Fibroblast of skin of scalp (primary cell): ENCODE results near the gene ZNF827.

Experiments
- DNase-seq: peaks from one replicate; pipeline ENCODE4 v3.0.0-alpha.2; 2013

The ZNF827 gene

DNA sequence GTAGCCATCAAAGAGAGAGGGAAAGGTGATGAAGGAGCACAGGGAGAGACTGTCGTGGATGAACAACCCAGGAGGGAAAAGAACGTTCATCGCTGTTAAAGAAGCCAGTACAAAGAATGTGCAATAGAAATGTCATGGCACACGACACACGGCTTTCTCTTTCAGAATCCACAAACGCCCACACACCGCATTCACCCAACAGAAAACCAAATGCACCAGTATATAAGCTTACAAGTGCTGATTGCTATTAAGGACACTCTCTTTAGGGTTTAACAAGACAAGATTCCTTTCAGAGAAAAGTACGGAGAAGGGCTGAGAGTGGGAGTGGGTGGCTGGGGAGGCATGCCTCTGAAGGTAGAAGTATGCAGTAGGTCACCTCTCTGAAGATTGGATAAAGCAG is 178.4 kb downstream of the ZNF827 start:
- no peak for DNase-seq

DNA sequence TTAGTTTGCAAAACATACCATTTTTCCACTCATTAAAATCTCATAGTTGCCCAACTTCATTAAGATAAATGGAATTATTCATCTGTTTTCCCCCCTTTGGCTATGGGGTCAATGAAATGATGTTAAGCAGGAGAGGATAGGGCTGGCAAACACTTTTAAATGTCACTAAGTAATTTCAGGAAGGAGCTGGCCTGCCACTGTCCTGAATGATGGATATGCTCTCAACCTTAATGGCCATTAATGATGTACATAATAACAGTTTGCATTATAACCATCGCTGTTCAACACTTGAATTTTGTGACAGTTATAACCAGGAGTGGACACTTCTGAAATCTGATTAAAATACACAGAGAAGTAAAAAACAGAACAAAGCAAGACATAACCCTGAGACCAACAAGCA is 181.4 kb downstream of the ZNF827 start:
- DNase-seq: no peak

DNA sequence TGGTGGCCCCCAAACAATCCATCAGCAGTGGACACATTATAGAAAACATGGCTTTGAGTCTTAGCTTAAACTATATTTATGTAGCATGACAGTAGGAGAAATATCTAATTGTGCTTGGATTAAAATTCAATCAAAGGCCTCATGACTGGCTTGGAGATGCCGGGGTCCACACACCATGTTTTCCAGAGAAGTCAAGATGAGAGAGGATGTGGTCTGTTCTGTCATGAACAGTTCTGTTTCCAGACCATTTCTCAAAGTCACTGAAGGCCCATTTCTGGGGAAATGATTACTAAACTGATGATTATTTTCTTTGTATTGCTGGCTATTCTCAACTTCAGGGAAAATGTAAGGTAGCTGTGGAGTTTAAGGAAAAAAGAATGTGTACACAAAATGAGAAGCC is 182.4 kb downstream of the ZNF827 start:
- no peak for DNase-seq

DNA sequence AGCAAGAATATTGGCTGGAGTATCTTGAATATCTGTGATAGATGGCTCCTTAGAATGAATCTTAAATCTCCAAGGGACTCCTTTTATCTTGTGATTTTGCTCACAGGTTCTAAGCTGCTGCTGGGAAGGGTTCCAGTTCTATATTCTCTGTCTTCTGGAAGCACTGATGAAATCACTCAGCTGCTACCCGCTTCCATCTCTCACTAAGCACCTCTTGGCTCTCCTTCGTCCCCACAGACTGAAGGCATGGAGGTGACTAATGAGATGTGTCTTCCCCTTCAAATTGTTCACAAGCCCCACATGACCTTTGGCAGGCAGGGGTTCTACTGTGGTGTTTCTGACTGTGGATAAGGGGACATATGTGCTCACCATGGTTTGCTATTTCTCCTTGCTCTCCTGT is 182.8 kb downstream of the ZNF827 start:
- peak; percentile 13 for DNase-seq

DNA sequence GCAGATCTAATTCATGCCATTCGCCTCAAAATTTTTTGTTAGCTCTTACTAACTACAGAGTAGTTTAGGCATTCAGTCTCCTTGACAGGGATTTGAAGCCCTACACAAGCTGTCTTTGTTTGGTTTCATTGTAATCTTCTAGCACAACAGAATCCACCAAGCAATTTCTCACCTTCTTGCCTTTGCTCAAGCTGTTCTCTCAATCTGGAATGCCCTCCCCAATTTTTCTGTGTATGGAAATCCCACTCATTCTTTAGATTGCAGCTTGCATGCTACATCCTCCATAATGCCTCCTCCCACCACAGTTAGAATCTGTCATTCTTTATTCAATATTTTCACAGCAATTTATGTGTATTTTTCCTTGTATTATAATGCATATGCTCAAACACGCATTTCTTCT is 195.0 kb downstream of the ZNF827 start:
- no peak for DNase-seq

DNA sequence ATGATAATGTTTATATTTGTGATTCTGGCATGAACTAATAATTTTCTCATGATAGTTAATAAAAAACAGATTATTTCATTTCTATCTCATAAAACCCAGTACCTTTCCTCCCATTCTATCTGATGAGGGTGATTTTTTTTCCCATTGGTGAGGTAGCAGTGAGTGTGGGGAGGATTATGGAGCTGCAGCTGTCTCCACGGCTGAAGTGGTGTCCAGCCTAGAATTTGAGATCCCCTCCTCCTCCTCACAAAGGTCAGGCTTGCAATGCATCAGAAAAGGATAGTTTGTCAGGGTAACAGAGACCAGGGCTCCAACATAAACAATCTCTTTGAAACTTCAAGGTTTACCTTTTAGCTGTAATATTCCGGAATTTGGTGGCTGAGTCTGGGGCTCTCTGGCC is 197.8 kb downstream of the ZNF827 start:
- DNase-seq: no peak

DNA sequence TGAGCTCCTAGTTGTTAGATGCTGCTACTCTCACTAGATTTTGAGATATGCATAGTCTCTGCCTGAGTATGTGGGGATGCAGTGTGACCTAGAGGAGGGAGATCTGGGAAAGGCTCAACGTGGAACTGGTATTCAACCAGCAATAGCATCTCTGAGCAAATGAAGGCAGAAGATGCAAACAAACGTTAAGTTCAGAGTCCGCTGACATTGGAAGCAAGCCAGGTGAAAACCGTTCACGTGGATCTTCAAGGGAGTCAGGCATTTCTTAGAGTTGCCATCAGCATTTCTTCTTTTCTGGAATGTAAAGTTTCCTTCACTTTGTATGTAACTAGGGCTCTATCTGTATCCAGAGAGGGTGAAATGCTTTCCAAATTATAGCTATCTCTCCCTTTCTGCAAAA is 198.8 kb downstream of the ZNF827 start:
- peak; percentile 44 for DNase-seq

DNA sequence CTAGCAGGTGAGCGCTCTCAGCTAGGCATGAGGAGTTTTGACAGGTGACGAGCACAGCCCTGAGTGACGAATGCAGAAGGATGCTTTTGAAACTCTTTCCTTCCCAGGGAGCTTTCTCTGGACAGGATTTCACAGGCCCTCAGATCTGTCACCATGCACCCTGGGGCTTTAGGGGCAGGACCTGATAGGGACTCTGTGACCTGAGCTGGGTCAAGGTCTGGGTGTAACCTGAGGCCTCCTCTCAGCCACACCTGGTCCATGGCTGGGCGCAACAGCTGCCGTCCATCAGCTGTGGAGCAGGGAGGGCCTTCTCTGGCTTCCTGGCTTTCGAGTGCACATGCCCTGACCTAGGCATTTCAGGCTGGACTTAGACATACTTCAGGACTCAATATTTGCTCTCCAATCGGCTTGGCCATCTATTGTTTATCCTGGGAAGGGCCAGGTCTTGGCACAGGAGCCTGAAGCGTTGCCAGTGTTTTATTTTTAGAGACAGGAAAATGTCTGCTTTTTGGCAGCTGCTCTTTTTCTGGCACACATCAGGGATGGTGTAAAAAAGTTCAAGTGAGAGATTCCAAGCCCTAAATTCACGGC is 202.3 kb downstream of the ZNF827 start:
- peak; percentile 46 for DNase-seq

DNA sequence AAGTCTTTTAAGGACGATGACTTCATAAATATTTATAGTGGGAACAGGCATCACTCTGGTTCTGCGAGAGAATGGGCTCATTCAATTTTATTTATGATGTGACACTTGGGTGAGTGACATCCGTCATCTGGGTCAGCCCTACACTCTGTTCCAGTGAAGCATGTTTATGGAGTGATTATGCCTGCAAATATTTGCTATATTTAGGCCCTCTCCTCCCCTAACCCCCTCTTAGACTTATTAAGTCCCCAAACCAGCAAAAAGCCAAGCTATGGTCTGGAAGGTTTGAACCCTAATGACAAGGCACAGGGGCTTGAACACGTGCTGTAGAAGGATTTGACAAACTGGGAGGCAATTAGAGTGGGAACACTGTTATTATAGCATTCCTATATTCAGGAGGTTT is 202.8 kb downstream of the ZNF827 start:
- DNase-seq: peak; percentile 20

DNA sequence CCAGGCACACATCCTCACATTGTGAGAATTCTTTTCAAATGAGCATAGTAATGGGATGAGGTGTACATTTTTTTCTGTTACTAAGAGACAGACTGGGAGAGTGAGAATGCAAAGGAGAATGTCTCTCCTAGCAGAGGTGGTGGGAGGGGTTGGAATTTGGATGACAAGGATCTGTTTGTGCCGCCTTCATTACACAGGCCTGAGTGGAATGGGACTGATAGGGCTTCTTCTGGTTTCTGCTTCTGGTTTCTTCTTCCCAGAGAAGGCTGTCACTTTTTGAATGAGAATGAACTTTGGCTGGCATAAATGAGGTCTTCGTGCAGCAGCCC is 203.3 kb downstream of the ZNF827 start:
- peak; percentile 98 for DNase-seq

DNA sequence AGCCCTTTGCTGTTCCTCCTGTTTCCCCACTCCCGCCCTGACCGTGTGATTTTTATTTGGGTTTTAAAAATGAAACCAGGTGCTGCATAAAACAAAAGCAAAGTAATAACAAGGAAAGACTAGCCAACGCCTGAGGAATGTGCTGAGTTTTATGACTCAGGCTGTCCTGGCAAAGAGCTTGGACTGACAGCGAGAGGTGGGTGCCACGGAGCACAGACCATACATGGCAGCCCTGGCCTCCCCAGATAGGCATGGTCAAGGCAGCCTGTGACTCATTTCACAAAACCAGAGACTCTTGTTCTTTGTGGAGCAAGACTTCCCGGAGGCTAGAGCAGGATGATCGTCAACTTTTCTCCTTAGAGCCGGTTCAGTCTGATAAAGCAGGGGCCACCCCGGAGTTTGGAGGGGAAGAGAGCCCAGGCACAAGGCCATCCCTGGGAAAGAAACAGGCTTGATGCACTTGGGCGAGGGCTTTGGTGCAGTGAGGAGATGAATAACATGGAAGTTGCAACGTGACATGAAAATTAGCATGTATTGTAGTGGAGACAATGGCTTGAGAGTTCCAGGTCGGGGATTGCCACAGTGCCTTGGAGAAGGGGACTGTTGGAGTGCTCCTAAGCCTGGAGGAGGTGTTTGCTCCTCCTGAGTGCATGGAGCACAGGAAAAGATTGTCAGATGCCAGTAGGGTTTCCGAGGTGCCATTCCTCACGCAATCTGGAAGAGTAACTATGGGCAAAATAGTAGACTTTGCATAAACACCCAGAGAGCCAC is 203.9 kb downstream of the ZNF827 start:
- DNase-seq: peak; percentile 98

DNA sequence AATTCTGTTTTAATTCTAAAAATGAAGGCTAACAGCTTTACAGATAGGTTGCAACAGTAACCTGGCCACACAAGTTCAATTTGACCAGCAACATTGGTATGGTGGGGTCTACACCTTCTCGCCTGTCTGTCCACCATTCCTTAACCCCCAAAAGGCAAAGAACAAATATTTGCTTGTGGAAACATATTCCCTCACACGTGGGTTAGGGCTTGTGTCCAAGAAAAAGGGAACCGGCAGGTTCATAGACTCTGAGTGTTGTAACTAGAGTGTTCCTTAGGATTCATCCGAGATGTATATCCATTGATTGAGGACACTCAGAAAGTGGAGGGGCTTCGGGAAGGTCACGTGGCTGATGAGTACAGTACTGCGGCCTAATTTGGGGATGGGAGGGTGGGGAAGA is 204.6 kb downstream of the ZNF827 start:
- DNase-seq: peak; percentile 28

DNA sequence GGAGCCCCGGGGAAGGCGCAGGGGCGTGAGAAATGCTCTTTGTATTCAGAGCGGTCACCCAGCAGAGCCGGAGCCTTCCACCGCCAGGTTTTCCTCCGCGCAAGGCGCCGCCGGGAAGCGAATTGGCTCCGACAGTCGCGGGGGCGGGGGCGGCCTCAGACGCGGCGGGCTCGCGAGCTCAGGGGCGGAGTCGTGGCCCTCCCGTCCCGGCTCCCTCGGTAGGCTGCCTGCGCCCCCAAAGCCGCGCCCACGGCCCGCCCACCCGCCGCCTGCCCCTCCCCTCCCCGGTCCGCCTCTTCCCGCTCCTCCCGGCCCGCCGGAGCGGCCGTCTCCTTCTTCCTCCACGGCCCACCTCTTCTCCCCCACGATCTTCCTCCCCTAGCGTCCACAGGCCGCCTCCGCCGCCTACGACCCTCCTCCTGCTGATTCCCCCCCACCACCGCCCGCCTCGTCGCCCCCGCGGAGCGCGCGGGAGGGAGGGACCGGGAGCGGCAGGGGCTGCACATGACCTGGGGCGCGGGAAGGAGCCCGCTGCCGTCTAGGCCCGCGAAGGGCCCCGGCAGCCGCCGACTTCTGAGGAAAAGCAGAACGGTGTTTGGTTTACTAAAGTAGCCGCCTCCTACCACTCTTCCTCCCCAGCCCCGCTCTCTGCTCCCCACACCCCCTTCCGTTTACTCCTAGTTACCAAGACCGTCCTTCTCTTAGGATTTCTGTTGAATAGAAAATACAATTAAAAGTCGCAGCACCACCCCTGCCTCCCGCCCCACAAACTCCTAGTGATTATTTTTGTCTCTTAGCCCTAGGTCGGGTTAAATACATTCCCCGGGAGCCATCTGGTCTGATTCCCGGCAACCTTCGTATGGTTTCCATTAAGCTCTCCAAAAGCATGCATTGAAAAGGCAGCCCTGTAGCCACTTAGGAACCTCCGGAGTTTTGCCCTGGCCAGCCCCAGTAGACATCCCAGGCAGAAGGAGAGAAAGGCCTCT is 205.4 kb downstream of the ZNF827 start:
- DNase-seq: peak; percentile 96

DNA sequence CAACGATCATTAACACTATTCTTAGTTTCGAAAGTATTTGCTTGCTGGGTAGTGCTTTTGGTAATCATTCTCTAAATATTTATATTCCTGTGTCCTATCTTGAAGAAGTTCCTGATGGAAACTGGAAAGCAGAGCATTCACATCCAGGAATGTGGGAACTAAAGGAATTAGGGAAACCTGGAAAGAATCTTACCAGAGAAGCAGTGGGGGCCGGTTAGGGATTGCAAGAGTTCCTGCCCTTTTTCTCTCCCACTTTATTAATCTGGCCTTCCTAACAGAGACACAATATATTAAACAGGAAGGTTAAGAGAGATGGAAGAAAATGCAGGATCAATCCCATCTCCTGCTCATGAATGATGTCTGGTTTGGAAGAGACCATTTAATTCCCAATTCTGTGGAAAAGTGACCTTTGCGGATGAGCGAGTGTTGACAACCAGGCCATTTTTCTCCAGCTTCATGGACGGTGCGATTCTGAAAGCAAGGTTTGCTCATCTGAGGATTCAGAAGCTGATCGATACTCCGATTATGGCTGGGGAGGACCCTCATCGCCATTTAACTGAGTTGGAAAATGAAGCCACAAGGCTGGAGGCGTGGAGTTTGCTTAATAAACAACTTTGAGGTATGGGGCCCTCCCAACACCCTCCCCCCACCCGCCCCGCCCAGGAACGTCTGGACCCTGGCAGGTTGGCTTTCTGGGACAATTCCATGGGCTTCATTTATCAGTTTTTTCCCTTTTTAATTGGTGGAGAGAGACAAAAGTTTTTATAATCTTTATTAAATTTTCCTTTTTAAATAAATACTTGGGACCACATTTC is 206.4 kb downstream of the ZNF827 start:
- DNase-seq: no peak

DNA sequence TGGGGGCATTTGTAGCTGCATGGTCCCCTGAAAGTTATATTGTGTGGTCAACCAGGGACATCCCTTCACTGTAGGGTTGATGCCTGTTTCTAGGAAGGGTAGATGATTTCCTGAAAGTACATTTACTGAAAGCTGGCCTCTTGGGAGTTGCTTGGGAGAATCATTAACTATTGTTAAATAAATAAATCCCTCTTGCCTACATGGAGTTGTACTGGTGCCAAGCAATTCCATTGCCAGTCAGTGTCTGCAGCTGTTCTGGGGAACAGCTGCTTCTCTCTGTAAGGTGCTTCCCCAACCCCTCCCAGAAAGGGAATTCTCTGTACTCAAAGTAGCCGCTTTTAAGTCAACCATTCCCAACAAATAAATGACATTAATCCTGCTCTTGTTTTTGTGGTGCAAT is 207.6 kb downstream of the ZNF827 start:
- peak; percentile 80 for DNase-seq

DNA sequence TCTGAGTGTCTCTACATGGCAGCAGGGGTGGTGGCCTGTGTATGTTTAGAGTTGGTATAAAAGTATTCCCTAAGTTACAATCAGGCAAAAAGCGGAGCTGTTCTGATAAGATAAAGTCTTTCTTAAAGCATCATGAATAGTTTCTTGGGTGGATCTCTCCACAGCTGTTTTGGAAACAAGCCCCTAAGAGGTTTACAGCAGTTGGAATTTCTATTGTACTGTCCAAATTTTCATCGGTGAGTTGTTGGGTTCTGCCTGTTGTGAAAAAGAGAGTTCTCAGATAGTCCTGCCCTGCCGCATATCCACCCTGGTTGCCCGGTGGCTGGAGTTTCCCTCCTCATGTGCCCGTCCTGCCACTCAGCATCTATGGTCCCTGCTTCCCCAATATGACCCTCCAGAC is 208.6 kb downstream of the ZNF827 start:
- DNase-seq: no peak

DNA sequence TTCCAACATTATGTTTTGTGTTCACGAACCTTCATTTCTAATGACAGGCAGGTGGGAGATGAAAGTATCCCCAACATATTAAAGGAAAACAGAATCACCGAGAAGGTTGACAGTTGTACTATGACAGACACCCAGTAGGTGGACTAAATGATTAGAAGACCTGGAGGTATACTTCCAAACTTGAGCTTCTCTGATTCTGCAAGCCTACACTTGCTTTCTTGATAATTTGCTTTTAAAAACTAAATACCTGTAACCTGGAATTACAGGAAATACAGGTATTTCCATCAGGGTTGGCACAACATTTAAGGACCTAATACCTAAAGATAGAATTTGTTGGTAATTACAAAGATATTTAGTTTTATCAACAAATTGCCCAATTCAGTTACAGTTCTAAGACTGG is 215.3 kb downstream of the ZNF827 start:
- DNase-seq: no peak

DNA sequence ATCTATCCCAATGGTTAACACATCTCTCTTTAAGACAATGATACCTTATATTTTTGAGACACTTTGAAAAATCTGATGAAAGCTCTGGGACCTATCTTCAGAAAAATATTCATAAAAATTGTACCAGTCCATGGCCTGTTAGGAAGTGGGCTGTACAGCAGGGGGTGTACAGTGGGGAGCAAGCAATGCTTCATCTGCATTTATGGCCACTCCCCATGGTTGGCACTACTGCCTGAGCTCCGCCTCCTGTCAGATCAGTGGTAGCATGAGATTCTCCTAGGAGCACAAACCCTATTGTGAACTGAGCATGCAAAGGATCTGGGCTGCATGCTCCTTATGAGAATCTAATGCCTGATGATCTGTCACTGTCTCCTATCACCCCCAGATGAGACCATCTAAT is 216.1 kb downstream of the ZNF827 start:
- no peak for DNase-seq

DNA sequence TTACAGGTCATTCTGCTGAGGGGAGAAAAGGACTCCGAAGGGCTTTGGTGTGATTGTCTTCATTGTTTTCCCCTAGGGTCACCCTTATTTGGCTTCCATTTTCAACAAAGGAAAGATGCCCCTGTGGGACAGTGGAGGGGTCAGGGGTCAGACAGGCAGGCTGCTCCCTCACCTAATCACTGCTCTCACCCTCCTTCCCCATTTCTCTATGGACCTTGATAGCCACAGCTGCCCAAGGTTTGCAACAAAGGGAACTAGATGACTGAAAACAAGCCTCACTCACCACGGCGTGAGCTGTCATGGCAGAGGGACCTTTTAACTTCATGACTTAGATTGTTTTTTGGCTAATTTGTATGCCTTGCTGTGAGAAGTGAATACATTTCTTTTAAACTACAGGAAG is 218.0 kb downstream of the ZNF827 start:
- no peak for DNase-seq

DNA sequence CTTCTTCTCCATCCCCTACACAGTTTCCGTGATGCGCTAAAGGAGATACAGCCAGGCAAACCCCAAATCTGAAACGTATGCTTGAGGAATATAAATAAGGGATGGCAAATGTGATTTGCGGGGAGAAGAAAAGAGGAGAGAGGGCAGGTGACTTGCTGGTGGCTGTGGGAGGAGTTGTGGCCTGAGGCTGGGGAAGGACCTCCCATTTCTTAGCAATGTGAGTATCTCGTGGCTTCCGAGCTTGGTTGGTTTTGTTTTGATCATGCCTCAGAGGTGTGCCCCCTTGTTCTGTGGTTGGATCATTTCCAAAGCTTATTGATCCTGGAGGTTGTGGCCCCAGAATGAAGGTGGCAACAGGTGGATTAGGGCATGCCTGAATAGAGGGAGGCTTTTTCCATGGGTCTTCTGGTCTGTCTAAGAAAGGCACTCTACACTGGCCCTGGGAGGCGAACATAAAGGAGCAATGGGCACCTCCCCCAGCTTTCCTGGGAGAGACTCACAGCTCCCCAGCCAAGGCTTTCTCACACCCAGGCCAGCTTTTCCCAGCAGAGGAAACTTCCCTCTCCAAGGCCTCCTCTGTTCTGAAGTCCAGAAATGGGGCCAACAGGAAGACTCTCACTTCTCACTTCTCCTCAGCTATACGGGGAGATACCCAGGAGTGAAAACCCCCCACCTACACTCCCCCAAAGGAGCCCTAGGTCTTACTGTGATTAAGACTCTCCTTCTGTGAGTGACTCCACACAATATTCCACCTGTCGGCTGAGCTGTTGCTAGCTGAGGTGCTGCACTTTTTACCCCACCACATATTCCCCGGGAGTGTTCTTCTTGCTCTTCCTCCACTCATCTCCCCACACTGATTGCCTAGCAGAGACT is 218.6 kb downstream of the ZNF827 start:
- DNase-seq: no peak

DNA sequence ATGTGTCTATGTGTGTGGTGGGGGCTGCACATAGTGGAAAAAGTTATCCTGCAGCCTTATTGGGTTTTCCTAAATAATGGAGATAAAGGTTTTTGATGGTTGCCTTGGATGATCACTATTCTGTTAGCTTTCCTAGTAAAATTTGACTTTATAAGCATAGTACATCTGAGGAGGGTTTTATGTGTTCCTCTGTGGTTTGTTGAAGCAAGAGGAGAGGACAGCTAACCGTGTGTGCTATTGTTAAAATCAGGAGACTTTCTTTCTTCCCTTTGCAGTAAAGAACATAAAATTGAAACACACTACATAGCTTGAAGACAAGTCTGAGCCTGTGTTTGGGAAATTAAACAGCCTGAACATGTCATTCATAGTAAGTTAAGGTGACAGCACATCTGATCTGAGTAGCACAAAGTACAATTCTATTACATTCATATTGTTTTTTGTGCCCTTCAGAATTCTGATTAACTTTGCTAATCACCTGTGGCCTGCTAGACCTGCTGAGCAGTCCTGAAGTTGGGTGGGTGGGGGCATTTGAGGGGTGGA is 221.9 kb downstream of the ZNF827 start:
- no peak for DNase-seq
